IMR-90 (cell line): ENCODE measurements around the gene SLIT3. TPM values are rescaled to one million over a fixed set of nuclear protein-coding genes. Genes with fewer than 3 reads are reported as not detected.

Experiments used
- ATAC-seq: fragments of 200-7000 bp; cut with Tn5 transposase; 2 replicates; pipeline ENCODE4 v1.9.1; 2020; ENCODE audit warnings: low read depth, mild to moderate bottlenecking, moderate library complexity
- BruUV-seq: library from RNA; stranded (reverse); fragments of 400-500 nt; replicated peaks from 2 replicates; lab custom pipeline; 2021; lab: Mats Ljungman, UMichigan
- CTCF ChIA-PET: fragments of 300-600 bp; formaldehyde crosslinking; extraction: SDS; loops from one replicate; lab custom pipeline; 2021; ENCODE audit warnings: antibody characterized with exemption; lab: Yijun Ruan, JAX
- POLR2A ChIA-PET: fragments of 300-600 bp; sonication (Branson Sonifier 250); formaldehyde crosslinking; loops from one replicate; lab custom pipeline; 2022; ENCODE audit warnings: antibody characterized with exemption; ENCODE audit not compliant: unreplicated experiment; lab: Charles Lee
- DNase-seq: peaks from one replicate; pipeline ENCODE4 v3.0.0; 2013
- H2AFZ ChIP-seq: replicated peaks from 2 replicates; pipeline ENCODE3; 2013; ENCODE audit warnings: low read length, mild to moderate bottlenecking; ENCODE audit not compliant: poor library complexity
- H2AK5ac ChIP-seq: 2 replicates; pipeline ENCODE4 v1.6.1; 2013; ENCODE audit warnings: low read depth, low read length, inconsistent platforms
- H2AK9ac ChIP-seq: replicated peaks from 2 replicates; pipeline ENCODE3; 2013; ENCODE audit warnings: mild to moderate bottlenecking, low read depth, low read length, moderate library complexity; ENCODE audit not compliant: poor library complexity
- H2BK120ac ChIP-seq: 2 replicates; pipeline ENCODE4 v1.6.1; 2013; ENCODE audit warnings: low read depth, low read length, inconsistent platforms
- H2BK15ac ChIP-seq: 3 replicates; pipeline ENCODE4 v1.6.1; 2013; ENCODE audit warnings: low read depth, low read length, inconsistent platforms
- H2BK20ac ChIP-seq: 2 replicates; pipeline ENCODE4 v1.6.1; 2013; ENCODE audit warnings: low read depth, mild to moderate bottlenecking, inconsistent platforms, low read length, moderate library complexity
- H2BK5ac ChIP-seq: 2 replicates; pipeline ENCODE4 v1.6.1; 2013; ENCODE audit warnings: mild to moderate bottlenecking, low read depth, low read length, inconsistent platforms; ENCODE audit not compliant: poor library complexity, severe bottlenecking
- H3K14ac ChIP-seq: replicated peaks from 2 replicates; pipeline ENCODE4 v1.6.1; 2013; ENCODE audit warnings: low read depth, low read length, inconsistent platforms
- H3K18ac ChIP-seq: 2 replicates; pipeline ENCODE4 v1.6.1; 2013; ENCODE audit warnings: low read depth, low read length, control low read depth
- H3K23ac ChIP-seq: 2 replicates; pipeline ENCODE4 v1.6.1; 2013; ENCODE audit warnings: low read depth, low read length, inconsistent platforms
- H3K27ac ChIP-seq: 2 replicates; pipeline ENCODE4 v1.5.1; 2013; ENCODE audit warnings: mild to moderate bottlenecking, control low read depth, low read length; ENCODE audit not compliant: insufficient read depth
- H3K27me3 ChIP-seq: 2 replicates; pipeline ENCODE4 v1.6.1; 2013; ENCODE audit warnings: low read length; ENCODE audit not compliant: control insufficient read depth, insufficient read depth
- H3K36me3 ChIP-seq: 2 replicates; pipeline ENCODE4 v1.6.1; 2013; ENCODE audit warnings: low read length, mixed read lengths; ENCODE audit not compliant: control insufficient read depth, insufficient read depth
- H3K4ac ChIP-seq: 2 replicates; pipeline ENCODE4 v1.6.1; 2013; ENCODE audit warnings: low read depth, low read length, inconsistent platforms
- H3K4me1 ChIP-seq: 2 replicates; pipeline ENCODE4 v1.6.1; 2013; ENCODE audit warnings: low read length, mixed read lengths; ENCODE audit not compliant: control insufficient read depth, insufficient read depth
- H3K4me2 ChIP-seq: 2 replicates; pipeline ENCODE4 v1.6.1; 2013; ENCODE audit warnings: low read depth, mild to moderate bottlenecking, control low read depth, low read length, moderate library complexity
- H3K4me3 ChIP-seq: 2 replicates; pipeline ENCODE4 v1.5.1; 2013; ENCODE audit warnings: low read depth, mild to moderate bottlenecking, control low read depth, low read length, moderate library complexity; ENCODE audit not compliant: insufficient read depth
- H3K56ac ChIP-seq: 2 replicates; pipeline ENCODE4 v1.6.1; 2013; ENCODE audit warnings: low read length, inconsistent platforms; ENCODE audit not compliant: insufficient read depth; ENCODE audit errors: extremely low read depth
- H3K79me1 ChIP-seq, 2 experiments: 2 replicates each; pipeline ENCODE4 v1.6.1; 2013; ENCODE audit warnings: low read length in 2 of 2, inconsistent platforms in 1 of 2, low read depth in 1 of 2
- H3K9ac ChIP-seq: 2 replicates; pipeline ENCODE4 v1.6.1; 2013; ENCODE audit warnings: low read depth, low read length, control low read depth
- H3K9me1 ChIP-seq: 2 replicates; pipeline ENCODE4 v1.6.1; 2013; ENCODE audit warnings: low read length, inconsistent platforms; ENCODE audit not compliant: insufficient read depth
- H3K9me3 ChIP-seq: 2 replicates; pipeline ENCODE4 v1.6.1; 2013; ENCODE audit warnings: low read length; ENCODE audit not compliant: control insufficient read depth, insufficient read depth
- H4K20me1 ChIP-seq: 2 replicates; pipeline ENCODE4 v1.6.1; 2013; ENCODE audit warnings: low read length, inconsistent platforms; ENCODE audit not compliant: insufficient read depth
- H4K5ac ChIP-seq: 2 replicates; pipeline ENCODE4 v1.6.1; 2013; ENCODE audit warnings: mild to moderate bottlenecking, low read depth, low read length, control low read depth
- H4K8ac ChIP-seq, 2 experiments: 2 replicates each; pipeline ENCODE4 v1.6.1; 2013; ENCODE audit warnings: low read depth in 2 of 2, low read length in 2 of 2, control low read depth in 1 of 2, inconsistent platforms in 1 of 2
- H4K91ac ChIP-seq: 2 replicates; pipeline ENCODE4 v1.6.1; 2013; ENCODE audit warnings: low read depth, low read length, inconsistent platforms; ENCODE audit not compliant: insufficient read depth
- CEBPB ChIP-seq: IDR thresholded peaks from 2 replicates; pipeline ENCODE4 v1.6.1; 2012; ENCODE audit warnings: low read depth, low read length, improper control_type of control experiment
- ELK1 ChIP-seq: fragments of 150-350 bp; IDR thresholded peaks from 2 replicates; pipeline ENCODE4 v1.6.1; 2016; ENCODE audit warnings: low read depth, mild to moderate bottlenecking, low read length, moderate library complexity, borderline replicate concordance
- WGBS, 2 experiments: methylation state at CpG; one replicate each; pipeline versions ENCODE4 v1.1.5 to v1.1.7; 2013; ENCODE audit warnings: missing lambda C conversion rate in 2 of 2; ENCODE audit not compliant: insufficient read length in 1 of 2; ENCODE audit errors: extremely low coverage in 2 of 2; 5-methylcytosine and 5-hydroxymethylcytosine counted together
- dilution Hi-C: fragments of 300-500 bp; cut with HindIII; formaldehyde crosslinking; loops from one replicate; pipeline ENCODE4 v1.14.3; 2018; ENCODE audit warnings: low sequenced_read_pairs; ENCODE audit not compliant: unreplicated experiment
- in situ Hi-C: fragments of 300-500 bp; cut with MboI; formaldehyde crosslinking; loops from 3 replicates; pipeline ENCODE4 v1.14.3; 2019; ENCODE audit warnings: low sequenced_read_pairs, inconsistent platforms, mixed read lengths
- intact Hi-C: fragments of 100-400 bp; cut with micrococcal nuclease; formaldehyde crosslinking; loops from 2 replicates; pipeline ENCODE4 v1.10.0; 2022
- polyA plus RNA-seq, 3 experiments: library from polyadenylated mRNA; depleted of rRNA; stranded (reverse); fragments of >200 nt; gene quantifications; 2 replicates each; pipeline ENCODE4 v1.2.3, GENCODE V29; 2012; ENCODE audit warnings: low replicate concordance in 1 of 3
- total RNA-seq: library from RNA; depleted of rRNA; stranded (reverse); fragments of >200 nt; gene quantifications from 2 replicates; pipeline ENCODE4 v1.2.3, GENCODE V29; 2012

The SLIT3 gene
- total and polyA plus RNA-seq, 2 of the 4 experiments (the other 2 are of a cell fraction), result 0.18 to 0.50 TPM

GRCh38 chr5:168960497-168960896, 340.4 kb downstream of the SLIT3 start:
- H4K91ac ChIP-seq, result no peak overlapping the region
- H2BK15ac ChIP-seq, result no peak overlapping the region
- H2AK9ac ChIP-seq, result no peak overlapping the region
- H2BK5ac ChIP-seq, result no peak overlapping the region
- H2BK120ac ChIP-seq, result no peak overlapping the region
- H3K9me3 ChIP-seq, result no peaks in the 10 kb centered on the region
- H3K56ac ChIP-seq, result no peak overlapping the region
- intact Hi-C loops (no loop called here), dilution Hi-C loops (no loop called here), in situ Hi-C loops (no loop called here)
- no peak overlapping the region for H3K27ac ChIP-seq
- H3K23ac ChIP-seq, result no peak overlapping the region
- no peaks in the 10 kb centered on the region for H3K79me1 ChIP-seq
- no peaks in the 10 kb centered on the region for H3K9me1 ChIP-seq
- H3K4ac ChIP-seq, result no peak overlapping the region
- no peak overlapping the region for H4K8ac ChIP-seq
- H3K18ac ChIP-seq, result no peak overlapping the region
- no peak overlapping the region for H2BK20ac ChIP-seq
- no peak overlapping the region for H3K14ac ChIP-seq
- no peak for ATAC-seq
- H3K27me3 ChIP-seq, result no peaks in the 10 kb centered on the region
- H3K4me1 ChIP-seq, result no peaks in the 10 kb centered on the region; the same call in 1 of the 2 replicates
- TF ChIP-seq CEBPB (no peak), ELK1 (no peak)
- H2AK5ac ChIP-seq, result no peak overlapping the region
- no peak overlapping the region for H3K9ac ChIP-seq
- no CpG with 5 or more reads among the region's 2 CpGs for WGBS, 2 experiments
- H3K4me3 ChIP-seq, result no peak overlapping the region
- POLR2A ChIA-PET, result no interaction called here
- no peak overlapping the region for H2AFZ ChIP-seq
- BruUV-seq, result no TSS peak
- H3K4me2 ChIP-seq, result no peak overlapping the region
- H4K20me1 ChIP-seq, result no peaks in the 10 kb centered on the region
- no peak for DNase-seq
- no peaks in the 10 kb centered on the region for H3K36me3 ChIP-seq
- no peak overlapping the region for H4K5ac ChIP-seq
- CTCF ChIA-PET, result no interaction called here
